Chondrocyte (in vitro differentiated cells): ENCODE measurements around the gene HNRNPA3. TPM values are rescaled to one million over a fixed set of nuclear protein-coding genes. Genes with fewer than 3 reads are reported as not detected.
"Not testable (repeated sequence)": the region's sequence is repeated elsewhere in the genome, so short reads cannot be mapped to it uniquely, and the experiment has no call there.

ENCODE experiments used
- DNase-seq: peaks from one replicate; pipeline ENCODE4 v3.0.0; 2021; ENCODE audit warnings: mixed read lengths, low spot score
- H3K27ac Mint-ChIP-seq: one replicate; pipeline ENCODE4 v1.8.0; 2021; ENCODE audit warnings: mild to moderate bottlenecking, moderate library complexity, mixed read lengths; ENCODE audit not compliant: unreplicated experiment
- H3K27me3 Mint-ChIP-seq: 2 replicates; pipeline ENCODE4 v1.8.0; 2021; ENCODE audit warnings: low read depth, mixed read lengths
- H3K36me3 Mint-ChIP-seq: 2 replicates; pipeline ENCODE4 v1.8.0; 2021; ENCODE audit warnings: low read depth, mixed read lengths
- H3K4me1 Mint-ChIP-seq: 2 replicates; pipeline ENCODE4 v1.8.0; 2021; ENCODE audit warnings: low read depth, mild to moderate bottlenecking, mixed read lengths
- H3K4me3 Mint-ChIP-seq: one replicate; pipeline ENCODE4 v1.8.0; 2021; ENCODE audit warnings: mild to moderate bottlenecking, moderate library complexity, mixed read lengths; ENCODE audit not compliant: unreplicated experiment
- H3K9me3 Mint-ChIP-seq: 2 replicates; pipeline ENCODE4 v1.8.0; 2021; ENCODE audit warnings: low read depth, mixed read lengths
- total RNA-seq: library from RNA; stranded (reverse); gene quantifications from 3 replicates; pipeline ENCODE4 v1.2.1, GENCODE V29; 2021
- TF ChIP-seq, protein P1 (sequence below): fragments of 200-600 bp; sonication (generic); IDR thresholded peaks from 2 replicates; pipeline ENCODE4 v1.5.0; 2021; ENCODE audit warnings: antibody characterized with exemption, mild to moderate bottlenecking, moderate library complexity

Gene HNRNPA3
- total RNA-seq, 1 donor from 2014 or later, result 98.0 TPM

DNA sequence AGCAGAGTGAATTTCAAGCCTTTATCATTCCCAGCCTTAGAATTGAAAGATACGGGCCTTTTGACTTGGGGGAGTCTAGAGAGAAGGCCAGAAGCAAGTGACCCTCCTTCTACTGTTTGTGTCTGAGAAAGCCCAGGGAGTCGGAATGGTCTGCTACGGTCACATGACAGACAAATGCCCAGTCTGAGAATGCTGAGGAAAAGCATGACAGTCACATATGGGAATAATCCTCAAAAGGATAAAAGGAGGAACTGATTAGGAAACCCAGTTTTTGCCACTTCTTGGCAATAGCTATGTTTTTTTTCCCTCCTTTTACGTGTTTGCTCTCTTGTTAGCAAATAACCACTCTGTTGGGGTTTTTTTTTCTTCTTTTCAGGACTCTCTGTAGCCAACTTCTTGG lies 38.1 kb upstream of the HNRNPA3 start:
- no peak for DNase-seq
- Mint-ChIP-seq H3K4me3 (no peak overlapping the region), H3K9me3 (no peaks in the 10 kb centered on the region), H3K27me3 (no peaks in the 10 kb centered on the region), H3K4me1 (peaks cover 28% of the 10 kb centered on the region), H3K27ac (no peak overlapping the region), H3K36me3 (no peaks in the 10 kb centered on the region)
- TF ChIP-seq, protein P1, sequence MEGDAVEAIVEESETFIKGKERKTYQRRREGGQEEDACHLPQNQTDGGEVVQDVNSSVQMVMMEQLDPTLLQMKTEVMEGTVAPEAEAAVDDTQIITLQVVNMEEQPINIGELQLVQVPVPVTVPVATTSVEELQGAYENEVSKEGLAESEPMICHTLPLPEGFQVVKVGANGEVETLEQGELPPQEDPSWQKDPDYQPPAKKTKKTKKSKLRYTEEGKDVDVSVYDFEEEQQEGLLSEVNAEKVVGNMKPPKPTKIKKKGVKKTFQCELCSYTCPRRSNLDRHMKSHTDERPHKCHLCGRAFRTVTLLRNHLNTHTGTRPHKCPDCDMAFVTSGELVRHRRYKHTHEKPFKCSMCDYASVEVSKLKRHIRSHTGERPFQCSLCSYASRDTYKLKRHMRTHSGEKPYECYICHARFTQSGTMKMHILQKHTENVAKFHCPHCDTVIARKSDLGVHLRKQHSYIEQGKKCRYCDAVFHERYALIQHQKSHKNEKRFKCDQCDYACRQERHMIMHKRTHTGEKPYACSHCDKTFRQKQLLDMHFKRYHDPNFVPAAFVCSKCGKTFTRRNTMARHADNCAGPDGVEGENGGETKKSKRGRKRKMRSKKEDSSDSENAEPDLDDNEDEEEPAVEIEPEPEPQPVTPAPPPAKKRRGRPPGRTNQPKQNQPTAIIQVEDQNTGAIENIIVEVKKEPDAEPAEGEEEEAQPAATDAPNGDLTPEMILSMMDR, result no peak

GRCh38 chr2:177175917-177176668 lies 36.5 kb upstream of the HNRNPA3 start:
- no peaks in the 10 kb centered on the region for H3K9me3 Mint-ChIP-seq
- no peak overlapping the region for H3K4me3 Mint-ChIP-seq
- H3K4me1 Mint-ChIP-seq, result peaks cover 17% of the 10 kb centered on the region
- TF ChIP-seq, protein P1, result no peak
- H3K36me3 Mint-ChIP-seq, result no peaks in the 10 kb centered on the region
- H3K27ac Mint-ChIP-seq, result no peak overlapping the region
- no peak for DNase-seq
- no peaks in the 10 kb centered on the region for H3K27me3 Mint-ChIP-seq

DNA sequence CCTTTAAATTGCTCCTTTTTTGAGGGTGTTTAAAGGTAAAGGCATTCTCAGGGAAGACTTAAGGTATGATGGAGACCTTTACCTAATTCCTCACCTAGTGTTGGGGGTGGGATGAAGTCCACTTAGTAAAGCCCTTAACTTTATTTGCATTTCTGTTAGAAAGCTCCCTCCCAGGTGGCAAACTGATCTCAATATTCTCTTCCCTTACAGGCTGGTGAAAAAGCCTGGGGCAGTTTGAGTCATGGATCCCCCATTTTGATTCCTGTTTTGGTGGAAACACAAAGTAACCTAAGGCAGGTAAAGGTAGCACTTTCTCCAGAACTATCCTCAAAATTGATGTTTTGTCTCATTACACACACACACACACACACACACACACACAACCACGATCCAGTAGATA lies 33.8 kb upstream of the HNRNPA3 start:
- Mint-ChIP-seq H3K27ac (no peak overlapping the region), H3K27me3 (no peaks in the 10 kb centered on the region), H3K4me3 (no peak overlapping the region), H3K4me1 (peaks cover 7% of the 10 kb centered on the region), H3K9me3 (no peaks in the 10 kb centered on the region), H3K36me3 (no peaks in the 10 kb centered on the region)
- DNase-seq, result no peak
- TF ChIP-seq, protein P1, result no peak

- TF ChIP-seq, protein P1, result no peak
- no peak overlapping the region for H3K4me3 Mint-ChIP-seq
- H3K9me3 Mint-ChIP-seq, result no peaks in the 10 kb centered on the region
- H3K27me3 Mint-ChIP-seq, result no peaks in the 10 kb centered on the region
- no peak overlapping the region for H3K27ac Mint-ChIP-seq
- no peak for DNase-seq
- H3K4me1 Mint-ChIP-seq, result peaks cover 7% of the 10 kb centered on the region
- H3K36me3 Mint-ChIP-seq, result no peaks in the 10 kb centered on the region
These were observed 33.4 kb upstream of the HNRNPA3 start for GRCh38 chr2:177179227-177179626.

GRCh38 chr2:177179671-177180070 lies 32.9 kb upstream of the HNRNPA3 start:
- H3K27ac Mint-ChIP-seq, H3K9me3 Mint-ChIP-seq, H3K36me3 Mint-ChIP-seq, H3K4me3 Mint-ChIP-seq, H3K4me1 Mint-ChIP-seq, DNase-seq, H3K27me3 Mint-ChIP-seq: not testable (repeated sequence)
